SU-DHL-6 (cell line): ENCODE results near the gene EMC9.

ENCODE experiments used
- CTCF ChIP-seq: fragments of 200-600 bp; sonication (generic); IDR thresholded peaks from one replicate; pipeline ENCODE4 v1.5.1; 2017; ENCODE audit warnings: antibody characterized with exemption, mild to moderate bottlenecking, low read length, moderate library complexity; ENCODE audit not compliant: insufficient read depth, poor library complexity, severe bottlenecking
- EZH2phosphoT487 ChIP-seq: fragments of 200-600 bp; sonication (generic), shearing (Covaris generic); conservative IDR thresholded peaks from 2 replicates; pipeline ENCODE4 v1.6.1; 2018; ENCODE audit warnings: mild to moderate bottlenecking, antibody characterized with exemption, low read length, moderate library complexity, mixed read lengths

- no peak for TF ChIP-seq CTCF
- TF ChIP-seq EZH2phosphoT487 = no peak
Measured at GRCh38 chr14:24149302-24149969, 8.0 kb upstream of the EMC9 start.
